GM06990 (cell line): ENCODE data around the gene CLNK.

ENCODE experiments used
- DNase-seq: peaks from one replicate; pipeline ENCODE4 v3.0.0-alpha.2; 2011; ENCODE audit not compliant: insufficient read length; ENCODE audit errors: extremely low read depth
- H3K27me3 ChIP-seq: replicated peaks from 2 replicates; pipeline ENCODE4 v1.6.0; 2011; ENCODE audit warnings: low read length; ENCODE audit not compliant: control insufficient read depth, insufficient read depth
- H3K36me3 ChIP-seq: 2 replicates; pipeline ENCODE4 v1.5.1; 2011; ENCODE audit warnings: low read length; ENCODE audit not compliant: control insufficient read depth, insufficient read depth
- H3K4me3 ChIP-seq: replicated peaks from 2 replicates; pipeline ENCODE4 v1.5.1; 2011; ENCODE audit warnings: low read depth, mild to moderate bottlenecking, control low read depth, low read length
- CTCF ChIP-seq: IDR thresholded peaks from 2 replicates; pipeline ENCODE4 v1.5.1; 2011; ENCODE audit warnings: low read length, control low read depth, mild to moderate bottlenecking, inconsistent platforms; ENCODE audit not compliant: insufficient read depth, poor library complexity, severe bottlenecking

The CLNK gene

GRCh38 chr4:10713591-10713990 lies 29.0 kb upstream of the CLNK start:
- no peak for DNase-seq
- no peaks in the 10 kb centered on the region for H3K36me3 ChIP-seq

DNA sequence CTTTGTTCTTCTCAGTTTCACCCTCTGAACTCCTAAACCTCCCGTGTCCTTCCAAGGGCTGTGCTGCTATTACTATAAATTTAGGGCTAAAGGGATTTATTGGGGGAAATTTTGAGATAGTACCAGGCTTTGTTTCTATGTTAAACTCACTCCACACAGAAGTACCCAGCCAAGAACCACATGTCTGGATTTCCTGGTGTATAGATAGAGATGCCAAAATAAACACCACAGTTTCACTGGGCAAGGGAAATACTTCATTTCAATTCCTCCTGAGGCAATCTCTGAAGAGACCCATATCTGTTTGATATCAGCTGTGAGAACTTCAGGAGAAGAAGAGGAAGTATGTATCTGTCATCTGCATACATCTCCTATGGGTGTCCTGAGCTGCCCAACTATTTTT lies 21.7 kb upstream of the CLNK start:
- no peak for TF ChIP-seq CTCF
- Histone ChIP-seq H3K27me3 (no peaks in the 10 kb centered on the region), H3K36me3 (no peaks in the 10 kb centered on the region), H3K4me3 (no peak overlapping the region)
- DNase-seq: no peak

More at GRCh38 chr4:10713591-10713990, 29.0 kb upstream of the CLNK start:
- Histone ChIP-seq H3K27me3 (no peaks in the 10 kb centered on the region), H3K4me3 (no peak overlapping the region)
- TF ChIP-seq CTCF: no peak

- Histone ChIP-seq H3K4me3 (no peak overlapping the region), H3K36me3 (no peaks in the 10 kb centered on the region), H3K27me3 (no peaks in the 10 kb centered on the region)
- TF ChIP-seq CTCF: no peak
- no peak for DNase-seq
Measured at GRCh38 chr4:10704430-10704810, 19.9 kb upstream of the CLNK start.

- TF ChIP-seq CTCF: no peak
- DNase-seq: no peak
- no peaks in the 10 kb centered on the region for H3K27me3 ChIP-seq
Measured at GRCh38 chr4:10703766-10704429, 19.3 kb upstream of the CLNK start.

GRCh38 chr4:10703156-10703555 lies 18.6 kb upstream of the CLNK start:
- no peak overlapping the region for H3K4me3 ChIP-seq
- no peaks in the 10 kb centered on the region for H3K36me3 ChIP-seq
- H3K27me3 ChIP-seq: no peaks in the 10 kb centered on the region
- no peak for DNase-seq
- TF ChIP-seq CTCF: no peak

More at GRCh38 chr4:10703766-10704429, 19.3 kb upstream of the CLNK start:
- no peak overlapping the region for H3K4me3 ChIP-seq
- H3K36me3 ChIP-seq: no peaks in the 10 kb centered on the region
